ENCODE data around the gene STARD3NL. TPM values are rescaled to one million over a fixed set of nuclear protein-coding genes. Genes with fewer than 3 reads are reported as not detected.
"Not testable (repeated sequence)": the region's sequence is repeated elsewhere in the genome, so short reads cannot be mapped to it uniquely, and the experiment has no call there.

The STARD3NL gene
- total RNA-seq, 2 donors from 2014 or later: 10.9 to 19.7 TPM

DNA sequence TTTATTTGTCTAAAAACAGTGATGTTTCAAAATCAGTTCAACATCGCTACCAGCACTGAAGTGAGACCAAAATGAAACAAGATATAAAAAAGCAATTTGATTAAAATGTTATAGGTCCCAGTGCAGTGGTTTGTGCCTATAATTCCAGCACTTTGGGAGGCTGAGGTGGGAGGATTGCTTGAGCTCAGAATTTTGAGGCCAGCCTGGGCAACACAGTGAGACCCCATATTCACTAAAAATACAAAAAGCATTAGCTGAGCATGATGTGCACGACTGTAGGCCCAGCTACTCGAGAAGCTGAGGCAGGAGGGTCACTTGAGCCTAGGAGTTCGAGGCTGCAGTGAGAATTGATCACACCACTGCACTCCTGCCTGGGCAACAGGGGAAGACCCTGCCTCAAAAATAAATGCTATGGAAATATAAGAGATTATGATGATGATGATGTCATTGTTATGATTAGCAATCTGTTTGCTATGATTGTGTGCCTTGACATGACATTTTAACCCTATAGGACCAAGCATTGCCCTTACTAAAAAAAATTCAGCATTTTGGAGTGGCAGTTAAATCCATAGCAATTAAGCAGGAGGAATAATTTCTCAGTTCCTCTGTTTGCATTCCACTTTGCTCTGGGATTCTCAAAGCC lies 91.8 kb downstream of the STARD3NL start:
- 80 to 89% methylated on average over 4 of the region's 4 CpGs for WGBS, 2 donors
- DNase-seq; H3K27me3 ChIP-seq; H3K9me3 ChIP-seq; ATAC-seq; H3K36me3 ChIP-seq (replicated peaks in 1 of 2; ENCODE audit: insufficient read depth in 1 of 2, low read depth in 2 of 2); intact Hi-C loops (cut with DNase I); H3K4me1 ChIP-seq; H3K4me3 ChIP-seq; H3K27ac ChIP-seq: not testable (repeated sequence)

DNA sequence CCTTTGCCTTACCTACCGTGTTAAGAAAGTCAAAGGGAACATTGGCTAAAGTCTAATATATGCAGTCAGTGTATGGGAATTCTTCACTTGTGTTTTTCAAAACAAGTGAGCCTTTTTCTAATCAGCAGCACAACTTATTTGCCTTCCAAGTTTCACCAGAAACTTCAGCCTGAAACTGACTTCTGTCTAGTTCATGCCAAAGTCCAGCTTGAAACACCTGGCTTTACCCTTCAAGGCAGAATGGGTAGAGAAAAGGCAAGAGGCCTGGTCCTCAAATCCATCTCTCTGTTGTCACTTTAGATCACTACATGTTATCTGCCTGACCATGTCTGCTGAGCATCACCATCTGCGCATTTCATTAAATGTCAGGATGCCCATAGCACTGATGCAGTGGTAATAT lies 92.4 kb downstream of the STARD3NL start:
- H3K27me3 ChIP-seq; H3K27ac ChIP-seq; H3K36me3 ChIP-seq (replicated peaks in 1 of 2; ENCODE audit: insufficient read depth in 1 of 2, low read depth in 2 of 2); DNase-seq; H3K4me3 ChIP-seq; H3K4me1 ChIP-seq; H3K9me3 ChIP-seq; intact Hi-C loops (cut with DNase I); ATAC-seq: not testable (repeated sequence)
- WGBS, 2 donors: 95 to 97% methylated on average over 1 to 2 of the region's 2 CpGs

GRCh38 chr7:38273286-38273995 lies 95.4 kb downstream of the STARD3NL start, which contains the start of gene TARP:
TARP (minus strand) TSS chr7:38273636.
- Histone ChIP-seq H3K9me3 (no peaks in the 10 kb centered on the region), H3K4me3 (no peak within 1 kb of the TSS), H3K36me3 (replicated peaks in 1 of 2; ENCODE audit: insufficient read depth in 1 of 2, low read depth in 2 of 2) (no peaks in the 10 kb centered on the region), H3K27me3 (no peaks in the 10 kb centered on the region), H3K4me1 (no peaks in the 10 kb centered on the region), H3K27ac (no peak within 1 kb of the TSS)
- no peak for ATAC-seq
- intact Hi-C loops (cut with DNase I): no loop called here
- WGBS, 2 donors: 19 to 29% methylated on average over 2 of the region's 2 CpGs
- TF ChIP-seq, protein P1, sequence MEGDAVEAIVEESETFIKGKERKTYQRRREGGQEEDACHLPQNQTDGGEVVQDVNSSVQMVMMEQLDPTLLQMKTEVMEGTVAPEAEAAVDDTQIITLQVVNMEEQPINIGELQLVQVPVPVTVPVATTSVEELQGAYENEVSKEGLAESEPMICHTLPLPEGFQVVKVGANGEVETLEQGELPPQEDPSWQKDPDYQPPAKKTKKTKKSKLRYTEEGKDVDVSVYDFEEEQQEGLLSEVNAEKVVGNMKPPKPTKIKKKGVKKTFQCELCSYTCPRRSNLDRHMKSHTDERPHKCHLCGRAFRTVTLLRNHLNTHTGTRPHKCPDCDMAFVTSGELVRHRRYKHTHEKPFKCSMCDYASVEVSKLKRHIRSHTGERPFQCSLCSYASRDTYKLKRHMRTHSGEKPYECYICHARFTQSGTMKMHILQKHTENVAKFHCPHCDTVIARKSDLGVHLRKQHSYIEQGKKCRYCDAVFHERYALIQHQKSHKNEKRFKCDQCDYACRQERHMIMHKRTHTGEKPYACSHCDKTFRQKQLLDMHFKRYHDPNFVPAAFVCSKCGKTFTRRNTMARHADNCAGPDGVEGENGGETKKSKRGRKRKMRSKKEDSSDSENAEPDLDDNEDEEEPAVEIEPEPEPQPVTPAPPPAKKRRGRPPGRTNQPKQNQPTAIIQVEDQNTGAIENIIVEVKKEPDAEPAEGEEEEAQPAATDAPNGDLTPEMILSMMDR (IDR thresholded peaks at IDR 0.05): no peak
- TF ChIP-seq POLR2A (IDR thresholded peaks at IDR 0.05): no peak
- no peak for DNase-seq

DNA sequence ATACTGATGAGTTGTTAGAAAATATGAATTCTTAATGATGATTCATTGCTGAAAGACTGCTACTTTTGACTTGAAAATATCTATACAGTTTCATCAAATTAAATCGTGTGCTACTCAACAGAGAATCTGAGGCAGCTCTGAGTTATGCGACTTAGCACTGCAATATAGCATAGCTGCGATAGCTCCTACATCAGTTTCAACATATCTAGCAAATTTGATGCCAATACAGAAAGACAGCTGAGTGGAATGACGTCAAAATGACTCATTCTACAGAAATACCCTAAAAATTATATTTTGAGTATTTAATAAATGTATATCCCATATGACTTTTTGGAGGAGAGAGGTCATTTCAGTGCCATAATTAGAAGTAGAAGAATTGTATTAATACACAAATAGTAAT lies 96.4 kb downstream of the STARD3NL start:
- DNase-seq: no peak
- H3K9me3 ChIP-seq: no peaks in the 10 kb centered on the region
- no peak overlapping the region for H3K4me3 ChIP-seq
- H3K4me1 ChIP-seq: no peaks in the 10 kb centered on the region
- H3K27ac ChIP-seq: no peak overlapping the region
- ATAC-seq: no peak
- TF ChIP-seq, protein P1 (IDR thresholded peaks at IDR 0.05): no peak
- TF ChIP-seq POLR2A (IDR thresholded peaks at IDR 0.05): no peak
- H3K27me3 ChIP-seq: no peaks in the 10 kb centered on the region
- WGBS, 2 donors: 83 to 87% methylated on average over 4 of the region's 4 CpGs
- H3K36me3 ChIP-seq (replicated peaks in 1 of 2; ENCODE audit: insufficient read depth in 1 of 2, low read depth in 2 of 2): no peaks in the 10 kb centered on the region
- intact Hi-C loops (cut with DNase I): no loop called here

DNA sequence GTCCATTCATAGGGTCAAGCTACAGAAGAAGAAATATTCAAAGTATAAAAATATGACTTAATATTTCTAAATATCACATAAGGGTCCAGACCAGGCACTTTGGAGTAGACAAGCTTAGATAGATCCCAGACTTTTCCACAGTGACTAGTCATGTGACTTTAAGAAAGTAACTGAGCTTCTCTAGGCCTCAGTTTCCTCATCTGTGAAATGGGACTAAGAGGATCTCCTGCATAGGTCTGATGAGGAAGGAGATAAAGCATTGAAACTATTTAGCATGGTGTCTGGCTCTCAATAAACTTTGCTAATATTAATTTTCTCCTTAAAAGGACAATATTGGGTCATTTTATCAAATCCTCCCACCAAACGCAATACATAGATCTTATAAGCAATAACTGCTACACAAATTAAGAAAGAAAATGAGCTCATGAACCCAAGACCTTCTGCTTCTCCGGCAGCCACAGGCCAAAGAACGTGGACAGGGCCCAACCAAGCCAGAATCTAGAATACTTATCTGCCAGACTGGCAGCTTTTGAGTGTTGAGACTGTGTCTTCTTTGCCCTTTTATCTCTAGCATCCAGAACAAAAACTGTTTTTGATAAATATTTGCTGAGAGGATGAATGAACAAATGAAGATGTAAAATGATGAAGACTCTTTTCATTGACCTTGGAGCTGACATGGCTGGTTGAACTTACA lies 97.0 kb downstream of the STARD3NL start:
- H3K4me1 ChIP-seq: no peaks in the 10 kb centered on the region
- H3K27ac ChIP-seq: no peak overlapping the region
- TF ChIP-seq POLR2A (IDR thresholded peaks at IDR 0.05): no peak
- TF ChIP-seq, protein P1 (IDR thresholded peaks at IDR 0.05): no peak
- ATAC-seq (no peak), DNase-seq (no peak)
- 83 to 91% methylated on average over 3 of the region's 3 CpGs for WGBS, 2 donors
- H3K36me3 ChIP-seq (replicated peaks in 1 of 2; ENCODE audit: insufficient read depth in 1 of 2, low read depth in 2 of 2): no peaks in the 10 kb centered on the region
- H3K27me3 ChIP-seq: no peaks in the 10 kb centered on the region
- no peak overlapping the region for H3K4me3 ChIP-seq
- intact Hi-C loops (cut with DNase I): no loop called here
- H3K9me3 ChIP-seq: no peaks in the 10 kb centered on the region

Data from body of pancreas (tissue), 4 donors.